D721Med (cell line): ENCODE results near the gene MEIS1.
A peak's percentile ranks its signal among the peaks of the same experiment; 100 is the strongest.

Experiments
- DNase-seq: peaks from one replicate; pipeline ENCODE4 v3.0.0; 2011; ENCODE audit warnings: low spot score; ENCODE audit not compliant: insufficient read length
- FAIRE-seq: peaks from 2 replicates; lab custom pipeline; 2011; peaks lifted over from hg19 to GRCh38; lab: Jason Lieb, UNC
- TF ChIP-seq, protein P1 (sequence below): IDR thresholded peaks from 2 replicates; pipeline ENCODE4 v1.5.1; 2012; ENCODE audit warnings: mild to moderate bottlenecking, control low read depth; ENCODE audit not compliant: insufficient read depth; ENCODE audit errors: missing control alignments

MEIS1 gene

DNA sequence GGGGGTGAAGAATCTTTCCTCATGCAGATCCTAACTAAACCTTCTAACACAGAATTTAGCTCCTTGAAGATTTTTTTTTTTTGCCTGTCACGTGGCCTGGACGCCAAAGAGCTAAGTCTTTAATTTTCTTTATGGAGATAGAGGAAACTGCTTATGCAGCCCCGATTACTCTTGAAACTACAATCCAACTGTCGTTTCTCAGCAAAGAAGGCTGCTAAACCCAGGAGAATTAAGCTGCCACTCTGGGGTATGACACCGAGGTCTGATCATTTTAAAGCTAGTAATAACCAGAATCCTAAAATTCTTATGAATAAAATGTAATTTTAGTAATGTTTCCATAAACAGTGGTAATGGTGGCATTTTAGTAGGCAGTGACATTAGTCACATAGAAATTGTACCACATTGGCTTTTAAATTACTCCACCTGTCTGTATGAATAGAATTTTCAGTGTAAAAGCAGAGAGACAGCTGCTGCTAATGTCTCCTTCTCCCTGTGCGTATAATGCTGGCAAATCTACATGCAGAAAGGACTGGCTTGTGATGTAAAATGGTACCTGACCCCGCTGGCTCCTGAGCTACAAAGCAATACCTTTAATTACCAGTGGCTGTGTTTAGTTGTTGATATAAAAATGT, 86.5 kb downstream of the MEIS1 start:
- TF ChIP-seq, protein P1, sequence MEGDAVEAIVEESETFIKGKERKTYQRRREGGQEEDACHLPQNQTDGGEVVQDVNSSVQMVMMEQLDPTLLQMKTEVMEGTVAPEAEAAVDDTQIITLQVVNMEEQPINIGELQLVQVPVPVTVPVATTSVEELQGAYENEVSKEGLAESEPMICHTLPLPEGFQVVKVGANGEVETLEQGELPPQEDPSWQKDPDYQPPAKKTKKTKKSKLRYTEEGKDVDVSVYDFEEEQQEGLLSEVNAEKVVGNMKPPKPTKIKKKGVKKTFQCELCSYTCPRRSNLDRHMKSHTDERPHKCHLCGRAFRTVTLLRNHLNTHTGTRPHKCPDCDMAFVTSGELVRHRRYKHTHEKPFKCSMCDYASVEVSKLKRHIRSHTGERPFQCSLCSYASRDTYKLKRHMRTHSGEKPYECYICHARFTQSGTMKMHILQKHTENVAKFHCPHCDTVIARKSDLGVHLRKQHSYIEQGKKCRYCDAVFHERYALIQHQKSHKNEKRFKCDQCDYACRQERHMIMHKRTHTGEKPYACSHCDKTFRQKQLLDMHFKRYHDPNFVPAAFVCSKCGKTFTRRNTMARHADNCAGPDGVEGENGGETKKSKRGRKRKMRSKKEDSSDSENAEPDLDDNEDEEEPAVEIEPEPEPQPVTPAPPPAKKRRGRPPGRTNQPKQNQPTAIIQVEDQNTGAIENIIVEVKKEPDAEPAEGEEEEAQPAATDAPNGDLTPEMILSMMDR = no peak
- FAIRE-seq (peak; percentile 84), DNase-seq (no peak)

DNA sequence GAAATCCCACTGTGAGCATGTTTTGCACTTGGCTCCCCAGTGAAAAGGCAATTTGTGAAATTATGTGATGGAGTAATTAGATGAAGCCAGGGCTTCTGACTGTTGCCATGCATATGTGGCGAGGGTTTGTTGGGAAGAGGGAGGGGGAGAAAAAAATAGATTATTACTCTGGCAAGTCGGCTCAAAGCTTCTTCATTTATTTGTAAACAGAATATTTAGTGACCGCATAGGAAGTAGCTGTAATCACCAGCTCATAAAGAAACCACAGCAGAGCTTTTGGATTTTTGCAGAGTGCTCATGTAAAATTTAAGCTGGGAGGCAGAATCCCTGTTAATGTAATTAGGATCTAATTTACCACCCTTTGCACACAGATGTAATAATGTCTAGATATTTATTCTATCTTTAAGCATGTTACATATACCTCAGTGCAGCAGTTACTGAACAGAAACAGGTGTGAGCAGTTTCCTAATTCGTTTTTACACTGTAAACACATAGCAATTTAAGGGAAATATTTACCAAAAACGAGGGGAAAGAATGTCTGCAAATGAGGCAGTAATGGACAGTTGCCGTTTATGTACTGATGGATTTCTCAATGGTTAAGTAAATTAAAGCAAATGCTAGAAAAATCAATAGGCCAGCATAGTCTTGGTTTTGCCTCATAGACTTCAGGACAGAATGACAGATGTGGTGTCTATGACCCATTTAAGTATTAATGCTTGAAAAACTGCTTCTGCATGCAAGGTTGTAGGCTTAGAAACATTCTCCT, 87.9 kb downstream of the MEIS1 start:
- no peak for DNase-seq
- TF ChIP-seq, protein P1 = no peak
- FAIRE-seq = no peak

DNA sequence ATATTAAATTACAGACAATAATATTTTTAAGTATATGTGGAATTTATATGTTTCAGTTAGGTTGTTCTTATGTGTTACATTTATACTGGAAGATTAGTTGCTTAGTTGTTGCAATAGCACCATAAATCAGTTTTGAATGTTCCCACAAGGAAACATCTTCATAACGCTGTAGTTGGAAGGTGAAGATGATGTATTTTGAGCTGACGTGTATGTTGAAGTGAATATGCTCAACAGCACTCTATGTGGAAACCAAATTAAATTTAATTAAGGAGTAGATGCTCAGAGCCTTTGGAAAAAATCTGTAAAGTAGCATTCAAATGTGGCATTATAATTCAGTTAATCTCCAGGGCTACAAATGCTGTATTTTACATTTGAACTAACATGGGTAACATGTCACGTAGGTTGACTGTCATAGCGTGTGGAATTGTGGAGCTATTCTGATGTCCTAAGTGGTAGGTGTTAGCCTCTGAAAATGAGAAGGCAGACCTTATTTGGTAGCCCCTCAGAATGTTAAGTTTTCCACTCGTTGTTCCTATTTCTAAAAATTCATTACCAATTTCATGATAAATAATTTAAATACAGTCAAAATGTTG, 88.5 kb downstream of the MEIS1 start:
- TF ChIP-seq, protein P1 = no peak
- FAIRE-seq (no peak), DNase-seq (no peak)

DNA sequence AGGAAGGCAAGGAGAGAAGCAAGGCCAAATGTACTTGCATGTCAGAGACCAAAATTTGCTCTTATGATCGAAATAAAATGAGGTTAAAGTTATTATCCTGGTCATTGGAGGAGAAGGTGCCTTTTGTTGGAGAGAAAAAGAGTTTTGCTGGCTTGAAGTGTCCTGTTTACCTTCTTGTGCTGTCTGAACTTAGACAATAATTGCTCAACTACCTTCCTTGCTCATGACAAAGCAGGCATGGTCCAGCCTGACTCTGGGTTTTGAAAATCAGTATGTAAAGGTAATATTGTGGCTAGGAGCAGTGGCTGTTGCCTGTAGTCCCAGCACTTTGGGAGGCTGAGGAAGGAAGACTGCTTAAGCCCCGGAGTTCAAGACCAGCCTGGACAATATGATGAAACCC, 89.1 kb downstream of the MEIS1 start:
- TF ChIP-seq, protein P1 = no peak
- DNase-seq (no peak), FAIRE-seq (no peak)

DNA sequence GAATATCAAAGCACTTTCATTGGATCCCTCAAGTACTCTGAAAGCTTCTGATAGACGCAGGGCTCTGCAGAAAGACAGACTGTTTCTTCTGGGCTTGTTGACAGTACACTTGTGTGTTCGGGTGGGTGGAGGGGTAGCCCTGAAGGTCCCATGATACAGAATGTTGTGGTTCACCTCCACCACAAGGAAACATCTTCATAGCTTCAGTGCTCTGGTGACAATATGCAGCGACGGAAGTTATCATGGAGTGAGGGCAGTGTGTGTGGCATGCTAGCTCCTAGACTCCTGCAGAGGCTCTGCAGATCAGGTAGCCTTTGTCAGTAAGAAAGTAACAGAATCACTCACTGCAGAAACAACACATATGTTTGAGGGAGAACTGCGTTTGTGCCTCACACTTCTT, 90.7 kb downstream of the MEIS1 start:
- FAIRE-seq (no peak), DNase-seq (no peak)
- TF ChIP-seq, protein P1 = no peak

DNA sequence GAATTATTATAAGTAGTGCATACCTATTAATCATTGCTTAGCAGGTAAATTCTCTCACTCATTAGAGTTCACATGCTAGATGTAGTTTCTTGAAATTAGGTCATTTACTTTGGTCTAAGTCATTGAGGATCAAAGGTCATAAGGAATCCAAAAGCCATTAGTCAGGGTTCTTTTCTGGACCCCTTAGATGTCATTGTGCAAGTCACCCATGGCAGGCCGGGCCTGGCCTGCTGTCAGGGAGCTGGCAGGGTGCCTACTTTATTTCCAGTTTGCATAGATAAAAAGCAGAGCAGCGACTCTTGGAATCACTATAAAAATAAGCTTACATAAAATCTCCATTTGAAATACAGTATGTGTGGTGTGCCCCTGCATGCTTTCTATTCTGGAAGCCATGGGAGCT, 91.3 kb downstream of the MEIS1 start:
- TF ChIP-seq, protein P1 = no peak
- FAIRE-seq (no peak), DNase-seq (no peak)
